Kidney epithelial cell (primary cell): Measurements from ENCODE around the gene PCSK2. TPM values are rescaled to one million over a fixed set of nuclear protein-coding genes. Genes with fewer than 3 reads are reported as not detected.
A peak's percentile ranks its signal among the peaks of the same experiment; 100 is the strongest.

Source experiments
- DNase-seq: peaks from one replicate; pipeline ENCODE4 v3.0.0-alpha.2; 2010; ENCODE audit warnings: low read depth
- H3K27me3 ChIP-seq: 2 replicates; pipeline ENCODE4 v1.6.0; 2011; ENCODE audit warnings: low read length; ENCODE audit not compliant: control insufficient read depth, insufficient read depth
- H3K36me3 ChIP-seq: 2 replicates; pipeline ENCODE4 v1.5.1; 2011; ENCODE audit warnings: low read length; ENCODE audit not compliant: control insufficient read depth, insufficient read depth
- H3K4me3 ChIP-seq: 2 replicates; pipeline ENCODE4 v1.5.1; 2011; ENCODE audit warnings: low read depth, mild to moderate bottlenecking, control low read depth, low read length
- CTCF ChIP-seq: IDR thresholded peaks from 2 replicates; pipeline ENCODE4 v1.5.1; 2011; ENCODE audit warnings: mild to moderate bottlenecking, moderate library complexity, low read length, control low read depth, inconsistent platforms; ENCODE audit not compliant: insufficient read depth, poor library complexity, severe bottlenecking
- total RNA-seq: library from RNA; depleted of rRNA; stranded (reverse); fragments of >200 nt; gene quantifications from 2 replicates; pipeline ENCODE4 v1.2.3, GENCODE V29; 2015

The PCSK2 gene
- total RNA-seq, 1 donor from 2014 or later, result 0.04 TPM

DNA sequence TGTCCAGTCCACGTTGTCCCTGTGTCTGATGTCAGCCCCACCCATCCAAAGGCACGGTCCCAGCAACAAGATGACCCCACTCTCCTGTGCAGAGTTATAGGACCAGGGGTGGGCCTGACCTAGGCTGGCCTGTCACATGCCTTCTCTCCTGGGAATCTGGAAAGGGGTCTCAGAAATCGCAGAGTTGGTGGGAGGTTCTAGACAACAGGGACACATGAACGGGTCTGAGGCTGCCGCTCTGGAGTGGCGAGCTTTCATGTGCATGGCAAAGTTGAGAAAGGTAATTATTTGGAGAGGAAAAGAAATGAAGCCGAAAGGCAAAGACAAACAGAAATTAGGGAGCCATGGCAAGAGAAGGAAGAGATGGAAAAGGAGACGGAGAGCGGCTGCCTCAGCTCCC lies 274.9 kb downstream of the PCSK2 start:
- no peak for DNase-seq
- no peak overlapping the region for H3K4me3 ChIP-seq
- H3K27me3 ChIP-seq, result peaks cover 2% of the 10 kb centered on the region
- no peak for TF ChIP-seq CTCF
- H3K36me3 ChIP-seq, result no peaks in the 10 kb centered on the region

- no peak for DNase-seq
- H3K4me3 ChIP-seq, result no peak overlapping the region
- no peak for TF ChIP-seq CTCF
Observed at GRCh38 chr20:17502105-17502504, 275.3 kb downstream of the PCSK2 start.

GRCh38 chr20:17503301-17504065 lies 276.6 kb downstream of the PCSK2 start:
- no peak for DNase-seq
- Histone ChIP-seq H3K36me3 (no peaks in the 10 kb centered on the region), H3K27me3 (peaks cover under 1% of the 10 kb centered on the region), H3K4me3 (no peak overlapping the region)
- no peak for TF ChIP-seq CTCF

More at GRCh38 chr20:17502105-17502504, 275.3 kb downstream of the PCSK2 start:
- no peaks in the 10 kb centered on the region for H3K36me3 ChIP-seq
- H3K27me3 ChIP-seq, result peaks cover 2% of the 10 kb centered on the region

GRCh38 chr20:17504066-17504897 lies 277.4 kb downstream of the PCSK2 start:
- H3K27me3 ChIP-seq, result no peaks in the 10 kb centered on the region
- DNase-seq, result no peak
- H3K4me3 ChIP-seq, result no peak overlapping the region
- TF ChIP-seq CTCF, result no peak
- H3K36me3 ChIP-seq, result no peaks in the 10 kb centered on the region

DNA sequence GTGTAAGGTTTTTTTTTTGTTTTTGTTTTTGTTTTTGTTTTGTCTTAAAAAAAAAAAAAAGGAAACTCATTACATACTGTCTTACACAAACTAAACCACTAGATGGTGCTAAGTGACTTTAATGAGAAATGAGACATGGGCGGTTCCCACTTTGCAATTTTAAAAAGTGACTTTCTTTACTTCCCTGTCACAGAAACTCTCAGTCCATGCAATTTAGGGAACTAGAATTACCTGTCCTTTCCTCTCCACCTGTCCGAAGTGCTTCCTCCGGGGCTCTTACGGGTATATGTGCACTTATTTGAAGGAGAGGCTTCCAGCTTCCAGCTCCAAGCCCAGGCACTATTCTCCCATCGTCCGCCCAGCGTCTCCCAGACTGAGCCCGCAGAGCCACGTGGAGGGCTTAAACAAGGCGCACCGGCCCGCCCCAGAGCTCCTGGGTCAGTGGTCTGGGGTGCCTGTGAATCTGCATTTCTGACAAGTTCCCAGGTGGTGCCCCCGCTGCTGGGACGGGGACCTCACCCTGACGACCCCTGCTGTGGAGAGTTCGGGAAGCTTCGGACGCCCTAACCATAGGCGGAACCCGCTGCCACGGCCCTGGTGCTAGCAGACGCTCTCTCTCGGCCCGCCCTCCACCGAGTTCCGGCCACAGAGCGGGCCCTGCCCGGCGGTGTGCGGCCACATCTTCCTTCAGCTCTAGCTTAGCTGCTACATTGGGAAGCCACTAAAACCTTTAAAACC lies 278.2 kb downstream of the PCSK2 start:
- Histone ChIP-seq H3K4me3 (peak overlapping the region; percentile 36), H3K27me3 (no peaks in the 10 kb centered on the region), H3K36me3 (no peaks in the 10 kb centered on the region)
- TF ChIP-seq CTCF, result peak; percentile 34
- DNase-seq, result no peak
